ENCODE results near the gene SERPINA5.

SERPINA5 gene

GRCh38 chr14:94561656-94562010 is 19.6 kb upstream of the SERPINA5 start:
- no peak overlapping the region for H3K4me3 ChIP-seq (ENCODE audit: control insufficient read depth, low read depth, low read length)
- DNase-seq (ENCODE audit: low read depth): no peak
- no peak for TF ChIP-seq CTCF (conservative IDR thresholded peaks at IDR 0.05; ENCODE audit: control insufficient read depth, insufficient read depth, low read depth, low read length)

GRCh38 chr14:94562022-94562421 is 19.2 kb upstream of the SERPINA5 start:
- H3K4me3 ChIP-seq (ENCODE audit: control insufficient read depth, low read depth, low read length): no peak overlapping the region
- DNase-seq (ENCODE audit: low read depth): no peak
- TF ChIP-seq CTCF (conservative IDR thresholded peaks at IDR 0.05; ENCODE audit: control insufficient read depth, insufficient read depth, low read depth, low read length): no peak

GRCh38 chr14:94562941-94563883 is 18.0 kb upstream of the SERPINA5 start:
- no peak for TF ChIP-seq CTCF (conservative IDR thresholded peaks at IDR 0.05; ENCODE audit: control insufficient read depth, insufficient read depth, low read depth, low read length)

GRCh38 chr14:94564381-94564780 is 16.8 kb upstream of the SERPINA5 start:
- TF ChIP-seq CTCF (conservative IDR thresholded peaks at IDR 0.05; ENCODE audit: control insufficient read depth, insufficient read depth, low read depth, low read length): no peak

More at GRCh38 chr14:94562941-94563883, 18.0 kb upstream of the SERPINA5 start:
- DNase-seq (ENCODE audit: low read depth): no peak
- H3K4me3 ChIP-seq (ENCODE audit: control insufficient read depth, low read depth, low read length): no peak overlapping the region

GRCh38 chr14:94568186-94568585 is 13.0 kb upstream of the SERPINA5 start:
- TF ChIP-seq CTCF (conservative IDR thresholded peaks at IDR 0.05; ENCODE audit: control insufficient read depth, insufficient read depth, low read depth, low read length): no peak
- DNase-seq (ENCODE audit: low read depth): no peak
- H3K4me3 ChIP-seq (ENCODE audit: control insufficient read depth, low read depth, low read length): no peak overlapping the region

More at GRCh38 chr14:94564381-94564780, 16.8 kb upstream of the SERPINA5 start:
- no peak for DNase-seq (ENCODE audit: low read depth)
- H3K4me3 ChIP-seq (ENCODE audit: control insufficient read depth, low read depth, low read length): no peak overlapping the region

- H3K4me3 ChIP-seq (ENCODE audit: control insufficient read depth, low read depth, low read length): no peak overlapping the region
- DNase-seq (ENCODE audit: low read depth): no peak
- no peak for TF ChIP-seq CTCF (conservative IDR thresholded peaks at IDR 0.05; ENCODE audit: control insufficient read depth, insufficient read depth, low read depth, low read length)
Measured at GRCh38 chr14:94569381-94570001, 11.7 kb upstream of the SERPINA5 start.
